GM18873 (cell line): ENCODE data around the gene CDAN1.

Experiments
- ATAC-seq: cut with Tn5 transposase; IDR thresholded peaks from one replicate; pipeline ENCODE4 v1.9.1; 2021; ENCODE audit warnings: mild to moderate bottlenecking, moderate library complexity, moderate number of reproducible peaks; ENCODE audit not compliant: unreplicated experiment, low FRiP score

CDAN1 gene

DNA sequence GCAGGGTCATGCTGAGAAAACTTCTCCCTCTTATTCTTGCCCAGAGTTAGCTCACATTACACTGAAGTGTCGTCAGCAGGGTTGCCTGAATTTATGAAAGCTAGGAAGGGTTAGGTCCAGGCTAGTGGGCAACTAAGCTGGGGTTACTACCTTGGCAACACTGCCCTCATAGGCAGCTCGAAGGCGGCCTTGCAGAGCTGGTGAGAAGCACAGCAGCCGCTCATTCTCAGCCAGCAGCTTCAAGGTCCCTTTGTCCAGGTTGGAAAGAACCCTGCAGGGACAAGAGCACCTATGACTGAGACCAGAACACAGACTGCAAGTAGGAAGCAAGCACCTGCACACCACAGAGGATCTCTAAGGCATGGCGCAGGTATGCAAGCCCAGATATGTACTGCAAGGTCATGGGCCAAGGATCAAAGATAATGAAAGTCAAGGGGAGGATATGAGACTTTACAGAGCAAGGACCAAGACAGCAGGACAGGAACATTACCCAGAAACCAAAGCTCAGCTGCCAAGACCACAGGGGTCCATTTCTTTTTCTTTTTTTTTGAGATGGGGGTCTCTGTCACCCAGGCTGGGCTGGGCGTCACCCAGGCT is 2.8 kb downstream of the CDAN1 start:
- ATAC-seq = no peak

- ATAC-seq = no peak
Measured at GRCh38 chr15:42733027-42733426, 3.9 kb downstream of the CDAN1 start.

GRCh38 chr15:42732095-42732827 is 4.7 kb downstream of the CDAN1 start:
- no peak for ATAC-seq

DNA sequence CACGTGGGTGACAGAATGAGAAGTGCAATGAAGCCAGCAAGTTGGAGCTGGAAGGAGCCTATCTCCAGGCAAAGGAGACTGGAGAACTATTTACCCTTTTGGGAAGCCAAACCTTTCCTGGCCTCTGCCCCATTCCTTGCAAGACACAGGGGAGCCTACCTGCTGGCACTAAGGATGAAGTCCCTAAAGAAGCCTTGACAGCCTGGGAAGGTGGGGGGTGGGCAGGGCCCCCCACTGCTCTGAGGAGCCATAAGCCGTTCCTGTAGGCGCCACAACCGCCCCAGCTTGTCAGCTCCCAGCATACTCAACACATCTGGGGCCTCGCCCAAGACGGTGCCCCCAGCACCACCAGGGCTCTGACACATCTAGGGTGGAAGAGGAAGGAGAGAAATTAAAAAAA is 5.5 kb downstream of the CDAN1 start:
- ATAC-seq = no peak

DNA sequence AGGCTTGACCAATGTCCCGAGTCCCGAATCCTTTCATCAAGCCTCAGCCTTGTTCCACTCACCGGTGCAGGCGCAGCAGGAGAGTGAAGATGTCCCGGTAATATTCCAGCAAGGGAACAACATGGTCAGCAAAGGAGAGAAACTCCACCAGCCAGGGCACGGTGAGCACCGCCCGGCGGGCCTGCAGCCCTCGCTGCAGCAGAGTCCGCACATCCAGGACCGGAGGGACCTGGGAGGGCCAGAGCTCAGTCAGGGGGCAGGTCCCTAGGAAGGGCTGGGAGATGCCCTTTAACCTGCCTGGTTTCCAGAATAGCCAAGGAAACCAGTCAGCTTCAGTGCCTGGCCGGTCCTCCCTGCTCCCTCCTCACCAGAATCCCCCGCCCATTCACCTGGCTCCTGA is 6.4 kb downstream of the CDAN1 start:
- no peak for ATAC-seq

DNA sequence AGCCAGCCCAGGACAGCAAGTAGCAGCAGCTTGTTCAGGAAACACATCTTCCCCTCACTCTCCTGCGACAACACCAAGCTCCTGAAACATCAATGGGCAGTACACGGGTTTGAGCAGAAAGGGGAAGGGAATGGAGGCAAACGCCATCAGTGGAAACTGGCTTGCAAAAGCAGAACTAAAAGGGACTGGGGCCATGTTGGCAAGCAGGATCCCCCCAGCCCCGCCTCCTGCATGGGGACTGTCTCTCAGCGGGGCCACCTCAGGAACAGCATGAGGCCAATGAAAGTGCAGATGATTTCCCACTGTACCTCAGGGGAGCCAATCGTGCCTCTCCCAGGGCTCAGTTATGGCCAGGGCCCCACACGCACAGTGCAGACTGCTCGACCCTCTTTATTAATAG is 6.8 kb downstream of the CDAN1 start:
- no peak for ATAC-seq

DNA sequence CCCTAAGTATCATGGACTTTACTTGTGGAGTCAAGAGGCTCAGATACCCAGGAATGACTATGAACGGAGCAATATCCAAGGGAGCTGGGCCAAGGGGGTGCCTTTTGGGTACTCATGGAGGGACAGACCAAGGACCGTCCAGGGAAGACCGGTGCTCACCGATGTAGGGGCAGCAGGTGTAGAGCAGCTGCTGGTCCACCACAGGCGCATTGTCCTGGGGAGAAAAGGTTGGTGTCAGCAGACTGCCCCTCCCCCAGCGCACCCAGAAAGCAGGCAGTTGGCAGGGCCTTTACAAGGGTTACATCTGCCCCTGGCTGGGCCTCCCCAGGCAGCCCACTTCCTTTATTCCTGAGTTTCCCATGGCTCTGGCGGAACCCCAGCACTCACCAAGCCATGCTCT is 7.5 kb downstream of the CDAN1 start:
- ATAC-seq = no peak

DNA sequence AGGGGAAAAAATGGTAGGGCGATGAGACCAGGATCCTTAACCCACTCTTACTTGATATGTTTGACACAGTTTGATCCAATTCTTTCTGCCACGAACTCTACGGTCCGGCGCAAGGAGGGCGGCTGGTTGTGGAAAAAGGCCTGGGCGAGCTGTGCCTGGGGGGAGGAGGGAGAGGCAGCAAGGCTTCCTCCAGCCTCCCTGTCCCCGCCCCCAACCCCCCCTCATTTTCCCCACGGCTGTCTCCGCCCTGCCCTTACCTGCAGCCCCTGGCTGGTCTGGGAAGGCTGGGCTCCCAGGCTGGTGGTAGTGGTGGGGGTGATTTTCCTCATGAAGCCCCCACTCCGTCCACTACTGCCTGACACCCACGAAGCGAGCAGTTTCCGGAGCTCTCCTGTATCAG is 8.0 kb downstream of the CDAN1 start:
- ATAC-seq = no peak

- ATAC-seq = no peak
Measured at GRCh38 chr15:42728560-42728959, 8.4 kb downstream of the CDAN1 start.

DNA sequence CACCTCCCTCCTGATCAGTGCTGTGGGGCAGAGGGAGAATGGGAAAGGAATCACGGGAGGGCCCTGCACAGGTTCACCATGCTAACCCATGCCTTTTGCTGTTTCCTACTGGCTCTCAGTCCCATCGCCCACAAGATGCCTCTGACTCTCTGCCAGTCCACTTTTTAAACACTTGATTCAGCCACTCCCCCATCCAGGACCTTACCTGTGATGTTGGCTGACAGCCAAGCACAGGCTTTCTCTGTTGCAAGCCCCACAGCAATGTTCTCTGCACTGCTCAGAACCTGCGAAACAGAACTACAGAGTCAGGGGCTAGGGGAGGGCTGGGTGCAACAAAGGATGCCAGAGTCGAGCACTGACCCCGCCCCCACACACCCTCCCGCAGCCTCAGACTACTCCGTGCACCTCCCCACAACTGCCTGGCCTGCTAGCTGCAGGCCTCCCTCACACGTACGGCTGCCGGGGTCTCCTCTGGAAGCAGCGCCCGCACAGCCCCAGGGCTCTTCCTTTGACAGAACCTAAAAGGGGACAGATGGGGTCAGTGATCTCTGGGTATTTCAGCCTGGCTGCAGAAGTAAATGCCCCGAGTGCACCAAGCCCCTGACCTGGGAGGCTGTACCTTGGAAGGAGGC is 9.1 kb downstream of the CDAN1 start:
- no peak for ATAC-seq

- ATAC-seq = no peak
Measured at GRCh38 chr15:42726114-42726513, 10.8 kb downstream of the CDAN1 start.

- ATAC-seq = no peak
Measured at GRCh38 chr15:42725331-42725903, 11.5 kb downstream of the CDAN1 start.

- ATAC-seq = no peak
Measured at GRCh38 chr15:42724276-42724675, 12.7 kb downstream of the CDAN1 start.

DNA sequence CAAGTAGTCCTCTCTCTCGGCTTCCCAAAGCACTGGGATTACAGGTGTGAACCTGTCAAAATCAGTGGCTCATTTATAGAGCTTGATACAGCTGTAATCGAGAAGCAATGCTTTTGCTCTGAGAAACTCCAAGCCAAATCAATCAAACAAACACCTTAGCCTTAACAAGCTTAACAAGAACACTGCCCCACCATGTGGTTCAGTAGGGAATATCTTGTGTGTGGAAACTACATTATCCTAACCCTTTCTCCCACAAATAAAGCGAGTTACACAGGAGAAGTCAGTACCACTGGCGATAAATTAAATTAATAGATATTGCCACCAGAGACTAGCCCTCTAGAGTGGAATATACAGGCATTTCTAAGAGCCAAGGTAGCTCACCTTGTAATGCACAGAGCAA is 13.9 kb downstream of the CDAN1 start:
- ATAC-seq = no peak

DNA sequence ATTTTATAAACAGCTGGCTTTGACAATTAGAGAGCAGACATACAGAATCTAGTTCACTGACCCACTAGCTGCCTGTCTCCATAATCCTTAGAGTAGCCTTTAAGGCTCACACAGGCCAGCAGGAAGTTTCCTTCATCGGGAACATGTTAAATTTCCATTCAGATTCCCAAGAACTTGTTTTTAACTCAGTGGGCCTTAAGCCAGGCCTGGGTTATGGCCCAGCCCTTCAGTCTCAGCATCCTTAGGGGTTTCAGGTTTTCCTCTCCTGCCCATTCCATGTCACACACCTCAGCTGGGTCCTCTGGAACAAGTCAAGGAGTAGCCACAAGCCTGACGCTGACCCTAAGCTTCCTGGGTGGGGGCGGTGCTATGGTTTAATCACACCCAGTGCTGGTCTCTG is 15.0 kb downstream of the CDAN1 start:
- no peak for ATAC-seq

- no peak for ATAC-seq
Measured at GRCh38 chr15:42721016-42721415, 15.9 kb downstream of the CDAN1 start.

- ATAC-seq = no peak
Measured at GRCh38 chr15:42720071-42720470, 16.9 kb downstream of the CDAN1 start.

- no peak for ATAC-seq
Measured at GRCh38 chr15:42719043-42719442, 17.9 kb downstream of the CDAN1 start.

DNA sequence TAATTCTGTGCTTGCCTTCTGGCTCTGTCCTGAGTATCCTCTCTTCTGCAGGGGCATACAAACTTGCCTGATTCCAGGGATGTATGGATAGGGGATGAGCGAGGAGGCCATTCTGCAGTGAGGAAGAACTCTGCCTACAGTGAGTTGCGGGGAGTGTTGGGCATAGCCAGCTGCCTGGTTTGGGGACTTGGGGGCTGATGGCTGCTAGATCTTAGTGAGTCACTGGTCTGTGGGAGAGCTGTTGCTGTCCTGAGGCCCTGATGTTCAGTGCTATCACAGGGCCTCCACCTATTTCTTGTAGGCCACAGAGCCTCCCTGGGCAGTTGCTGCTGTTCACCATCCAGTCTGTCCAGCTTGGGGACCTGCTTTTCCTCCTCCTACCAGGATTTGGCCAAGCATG is 20.3 kb downstream of the CDAN1 start:
- ATAC-seq = no peak

DNA sequence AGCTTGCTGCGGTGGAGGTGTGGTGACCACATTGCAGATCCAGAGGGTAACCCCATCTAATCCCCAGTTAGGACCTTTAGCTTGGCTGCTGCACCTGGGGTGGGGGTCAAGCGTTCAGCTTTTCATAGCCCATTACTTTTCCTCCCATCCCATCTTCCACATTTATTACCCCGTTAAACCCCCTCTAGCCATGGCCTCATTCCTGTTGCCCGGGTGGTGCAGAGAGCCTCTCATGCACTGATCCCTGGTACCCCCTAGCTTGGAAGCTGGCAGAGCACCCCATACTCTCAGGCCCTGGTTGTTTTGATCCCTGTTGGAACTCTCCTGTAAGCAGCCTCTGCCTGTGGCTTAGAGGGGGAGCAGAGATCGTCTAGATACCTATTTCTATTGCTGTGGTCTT is 20.8 kb downstream of the CDAN1 start:
- no peak for ATAC-seq

DNA sequence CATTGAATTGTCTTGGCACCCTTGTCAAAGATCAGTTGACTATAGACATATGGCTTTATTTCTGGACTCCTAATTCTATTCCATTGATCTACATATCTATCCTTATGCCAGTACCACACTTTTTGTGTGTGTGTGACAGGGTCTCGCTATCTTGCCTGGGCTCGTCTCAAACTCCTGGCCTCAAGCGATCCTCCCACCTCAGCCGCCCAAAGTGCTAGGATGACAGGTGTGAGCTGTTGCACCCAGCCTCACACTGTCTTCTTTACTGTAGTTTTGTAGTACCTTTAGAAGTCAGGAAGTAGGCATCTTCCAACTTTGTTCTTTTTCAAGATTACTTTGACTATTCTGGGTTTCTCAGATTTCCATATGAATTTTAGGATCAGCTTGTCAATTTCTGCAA is 24.3 kb downstream of the CDAN1 start:
- ATAC-seq = no peak

- no peak for ATAC-seq
Measured at GRCh38 chr15:42711746-42712145, 25.2 kb downstream of the CDAN1 start.
